ENCODE measurements around the gene HOXA10. TPM values are rescaled to one million over a fixed set of nuclear protein-coding genes. Genes with fewer than 3 reads are reported as not detected.

Gene HOXA10
- 10.3 and 23.0 TPM in 2 replicates for total RNA-seq (2014; rRNA removed; shearing (Covaris generic))

GRCh38 chr7:27173956-27174873 lies at the start of gene HOXA10:
Gene HOXA10 (minus strand): TSS chr7:27174320. CDS start chr7:27174306, 14 bp downstream.
- DNase-seq (ENCODE audit: low spot score): no peak
- in situ Hi-C loops (cut with HindIII; ENCODE audit: low sequenced_read_pairs): no loop called here

- no peak for DNase-seq (ENCODE audit: low spot score)
- in situ Hi-C loops (cut with HindIII; ENCODE audit: low sequenced_read_pairs): no loop called here
Observed at GRCh38 chr7:27221201-27221797, 47.2 kb upstream of the HOXA10 start.

GRCh38 chr7:27220440-27220955 lies 46.4 kb upstream of the HOXA10 start:
- in situ Hi-C loops (cut with HindIII; ENCODE audit: low sequenced_read_pairs): no loop called here
- DNase-seq (ENCODE audit: low spot score): no peak

- DNase-seq (ENCODE audit: low spot score): no peak
- in situ Hi-C loops (cut with HindIII; ENCODE audit: low sequenced_read_pairs): no loop called here
Observed at GRCh38 chr7:27219821-27220220, 45.7 kb upstream of the HOXA10 start.

- no peak for DNase-seq (ENCODE audit: low spot score)
- in situ Hi-C loops (cut with HindIII; ENCODE audit: low sequenced_read_pairs): no loop called here
Observed at GRCh38 chr7:27217951-27218350, 43.8 kb upstream of the HOXA10 start.

- in situ Hi-C loops (cut with HindIII; ENCODE audit: low sequenced_read_pairs): no loop called here
- DNase-seq (ENCODE audit: low spot score): no peak
Observed at GRCh38 chr7:27215356-27215755, 41.2 kb upstream of the HOXA10 start.

GRCh38 chr7:27214239-27214950 lies 40.3 kb upstream of the HOXA10 start:
- in situ Hi-C loops (cut with HindIII; ENCODE audit: low sequenced_read_pairs): no loop called here
- no peak for DNase-seq (ENCODE audit: low spot score)

- DNase-seq (ENCODE audit: low spot score): no peak
- in situ Hi-C loops (cut with HindIII; ENCODE audit: low sequenced_read_pairs): no loop called here
Observed at GRCh38 chr7:27213433-27214238, 39.5 kb upstream of the HOXA10 start.

GRCh38 chr7:27212497-27213432 lies 38.6 kb upstream of the HOXA10 start:
- in situ Hi-C loops (cut with HindIII; ENCODE audit: low sequenced_read_pairs): no loop called here

GRCh38 chr7:27211764-27212204 lies 37.7 kb upstream of the HOXA10 start:
- in situ Hi-C loops (cut with HindIII; ENCODE audit: low sequenced_read_pairs): no loop called here

More at GRCh38 chr7:27212497-27213432, 38.6 kb upstream of the HOXA10 start:
- no peak for DNase-seq (ENCODE audit: low spot score)

GRCh38 chr7:27211084-27211446 lies 36.9 kb upstream of the HOXA10 start:
- in situ Hi-C loops (cut with HindIII; ENCODE audit: low sequenced_read_pairs): no loop called here
- DNase-seq (ENCODE audit: low spot score): no peak

More at GRCh38 chr7:27211764-27212204, 37.7 kb upstream of the HOXA10 start:
- DNase-seq (ENCODE audit: low spot score): no peak

GRCh38 chr7:27210441-27211083 lies 36.4 kb upstream of the HOXA10 start:
- in situ Hi-C loops (cut with HindIII; ENCODE audit: low sequenced_read_pairs): no loop called here
- no peak for DNase-seq (ENCODE audit: low spot score)

- DNase-seq (ENCODE audit: low spot score): no peak
- in situ Hi-C loops (cut with HindIII; ENCODE audit: low sequenced_read_pairs): no loop called here
Observed at GRCh38 chr7:27209933-27210440, 35.9 kb upstream of the HOXA10 start.

- in situ Hi-C loops (cut with HindIII; ENCODE audit: low sequenced_read_pairs): no loop called here
- no peak for DNase-seq (ENCODE audit: low spot score)
Observed at GRCh38 chr7:27208998-27209397, 34.9 kb upstream of the HOXA10 start.

GRCh38 chr7:27207348-27207985 lies 33.3 kb upstream of the HOXA10 start:
- DNase-seq (ENCODE audit: low spot score): no peak
- in situ Hi-C loops (cut with HindIII; ENCODE audit: low sequenced_read_pairs): no loop called here

- no peak for DNase-seq (ENCODE audit: low spot score)
- in situ Hi-C loops (cut with HindIII; ENCODE audit: low sequenced_read_pairs): no loop called here
Observed at GRCh38 chr7:27205325-27206280, 31.5 kb upstream of the HOXA10 start.

All from G401 (cell line).